DMS153 (cell line): ENCODE results near the gene DRG2.
A peak's percentile ranks its signal among the peaks of the same experiment; 100 is the strongest.

ENCODE experiments used
- DNase-seq: peaks from one replicate; lab custom pipeline; 2025; lab: John Stamatoyannopoulos, UW

The DRG2 gene, protein sequence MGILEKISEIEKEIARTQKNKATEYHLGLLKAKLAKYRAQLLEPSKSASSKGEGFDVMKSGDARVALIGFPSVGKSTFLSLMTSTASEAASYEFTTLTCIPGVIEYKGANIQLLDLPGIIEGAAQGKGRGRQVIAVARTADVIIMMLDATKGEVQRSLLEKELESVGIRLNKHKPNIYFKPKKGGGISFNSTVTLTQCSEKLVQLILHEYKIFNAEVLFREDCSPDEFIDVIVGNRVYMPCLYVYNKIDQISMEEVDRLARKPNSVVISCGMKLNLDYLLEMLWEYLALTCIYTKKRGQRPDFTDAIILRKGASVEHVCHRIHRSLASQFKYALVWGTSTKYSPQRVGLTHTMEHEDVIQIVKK

DNA sequence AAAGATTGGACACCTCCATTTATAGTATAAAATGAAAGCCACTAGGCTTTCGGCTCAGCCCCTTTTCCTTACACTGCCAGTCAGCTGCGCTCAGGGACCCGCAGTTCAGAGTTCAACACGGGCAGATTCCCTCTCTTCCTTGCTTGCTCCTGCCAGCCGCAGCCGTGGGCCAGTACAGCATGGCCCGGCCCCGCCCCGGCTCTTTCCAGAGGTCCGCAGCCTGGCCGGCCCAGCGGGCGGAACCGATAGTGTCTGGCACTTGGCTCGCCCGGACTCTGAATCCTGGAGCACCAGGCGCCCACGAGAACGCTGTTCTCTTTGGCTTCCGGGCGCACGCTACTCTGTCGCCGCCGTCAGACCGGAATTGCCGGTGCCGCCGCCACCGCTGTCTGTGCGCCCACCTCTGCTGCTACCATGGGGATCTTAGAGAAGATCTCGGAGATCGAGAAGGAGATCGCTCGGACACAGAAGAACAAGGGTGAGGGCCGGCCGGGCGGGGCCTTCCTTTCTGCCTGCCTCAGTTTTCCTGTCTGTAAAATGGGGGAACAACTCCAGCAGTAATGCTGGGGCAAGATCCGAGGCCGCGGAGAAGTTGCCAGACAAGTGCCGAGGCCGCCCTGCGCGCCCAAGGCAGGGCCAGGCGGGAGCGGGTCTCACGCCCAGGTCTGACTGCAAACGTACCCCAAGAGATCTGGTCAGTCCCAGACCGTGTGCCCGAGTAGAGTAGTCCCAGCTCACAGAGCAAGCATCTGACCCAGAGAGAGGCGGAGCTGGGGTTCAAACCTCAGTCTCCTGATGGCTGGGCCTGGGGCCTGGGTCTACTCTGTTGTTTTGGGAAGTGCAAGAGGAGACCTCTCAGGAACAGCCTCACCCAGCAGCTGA is at the start of gene DRG2:
Gene DRG2 (plus strand): TSS at position 339 of the 882 bp plus-strand sequence. CDS start 76 bp downstream, at position 415.
- DNase-seq = peak; percentile 53

DNA sequence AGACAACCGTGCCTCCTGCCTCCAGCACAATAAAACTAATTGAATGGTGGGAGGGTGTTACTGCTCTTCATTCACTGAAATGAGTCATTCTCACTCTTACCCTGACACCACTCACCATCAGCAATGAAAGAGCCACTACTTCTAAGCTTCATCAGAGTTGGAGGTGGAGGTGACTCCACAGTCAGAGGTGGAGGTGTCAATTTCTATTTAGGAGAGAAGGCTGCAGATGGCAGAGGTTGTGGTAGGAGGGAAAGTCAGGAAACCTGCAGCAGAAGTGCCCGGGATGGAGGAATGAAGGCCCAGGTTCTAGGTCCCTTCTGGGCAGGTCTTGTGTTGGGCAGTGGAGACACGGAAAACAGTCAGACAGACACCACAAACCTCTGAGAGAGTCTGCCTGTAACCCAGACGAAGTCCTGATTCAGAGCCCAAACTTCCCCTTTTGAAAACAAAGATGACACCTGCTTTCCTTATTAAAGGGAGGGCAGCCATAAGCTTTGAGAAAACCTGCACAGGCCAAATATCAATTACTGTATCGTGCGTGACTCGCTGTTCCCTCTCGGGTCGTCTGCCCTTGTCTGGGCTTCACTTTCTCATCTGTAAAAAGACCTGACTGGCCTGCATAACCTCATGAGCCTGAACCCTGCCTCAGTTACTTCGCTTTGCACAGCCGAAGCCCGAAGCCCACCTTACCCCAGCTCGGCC is 49.4 kb upstream of the DRG2 start:
- DNase-seq = no peak

DNA sequence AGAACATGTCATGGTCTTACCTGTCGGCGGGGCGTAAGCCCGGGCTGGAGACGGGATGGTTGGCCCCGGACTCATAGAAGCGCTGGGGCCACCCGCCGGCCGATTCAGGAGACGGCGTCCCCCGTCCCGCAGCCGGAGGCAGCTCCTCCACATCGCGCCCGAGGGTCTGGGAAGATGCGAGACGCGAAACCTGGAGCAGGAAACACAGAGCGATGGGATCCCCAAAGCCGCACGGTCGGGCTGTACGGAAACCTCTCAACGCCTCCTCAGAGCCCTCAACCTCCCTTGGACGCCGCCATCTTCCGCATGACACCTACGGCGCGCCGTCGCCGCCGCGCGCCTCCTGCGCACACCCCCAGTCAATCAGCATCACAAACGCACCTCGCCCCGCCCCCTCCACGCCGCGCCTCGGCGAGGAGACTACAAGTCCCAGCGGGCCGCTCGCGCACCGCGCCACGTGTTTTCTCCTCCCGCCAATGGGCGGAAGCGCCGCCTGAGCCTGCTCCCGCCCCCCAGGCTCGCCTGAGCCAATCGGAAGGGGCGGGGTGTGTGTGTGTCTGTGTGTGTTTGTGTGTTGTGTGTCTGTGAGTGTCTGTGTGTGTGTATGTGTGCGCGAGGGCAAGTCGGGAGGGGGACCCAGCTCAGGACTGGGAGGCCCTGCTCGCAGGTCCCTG is 48.8 kb upstream of the DRG2 start, which contains the start of the genes ATPAF2 and GID4:
Gene ATPAF2 (minus strand): TSS at position 308 of the 674 bp plus-strand sequence. CDS start 155 bp downstream, at position 153.
Gene GID4 (plus strand): TSS at position 548 of the 674 bp plus-strand sequence. CDS start 57 bp downstream, at position 605.
- peak; percentile 87 for DNase-seq

DNA sequence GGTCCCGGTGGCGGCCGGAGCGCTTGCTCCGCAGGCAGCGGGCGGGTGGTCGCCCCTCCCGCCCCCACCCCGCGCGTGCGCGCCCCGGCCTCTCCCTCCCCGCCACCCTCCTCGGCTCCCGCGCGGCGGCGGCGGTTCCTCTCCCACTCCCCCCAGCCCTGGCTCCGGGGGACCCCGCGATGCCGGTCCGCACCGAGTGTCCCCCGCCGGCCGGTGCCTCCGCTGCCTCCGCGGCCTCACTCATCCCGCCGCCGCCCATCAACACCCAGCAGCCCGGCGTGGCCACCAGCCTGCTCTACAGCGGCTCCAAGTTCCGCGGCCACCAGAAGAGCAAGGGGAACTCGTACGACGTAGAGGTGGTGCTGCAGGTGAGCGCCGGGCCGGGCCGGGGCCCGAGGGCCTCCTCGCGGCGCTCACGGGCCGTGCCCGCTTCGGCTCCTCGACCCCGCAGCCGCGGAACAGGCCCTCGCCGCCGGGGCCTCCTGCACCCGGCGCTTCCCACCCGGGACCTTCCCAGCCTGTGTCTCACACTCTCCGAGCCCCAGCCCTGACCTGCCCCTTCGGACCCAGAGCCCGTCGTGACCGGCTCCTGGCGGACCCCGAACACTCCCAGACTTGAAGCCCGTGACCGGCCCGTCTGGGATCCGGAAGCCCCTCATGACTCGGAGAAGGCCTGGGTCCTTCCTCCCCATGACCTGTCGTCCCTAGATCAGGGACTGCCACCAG is 48.0 kb upstream of the DRG2 start:
- no peak for DNase-seq

DNA sequence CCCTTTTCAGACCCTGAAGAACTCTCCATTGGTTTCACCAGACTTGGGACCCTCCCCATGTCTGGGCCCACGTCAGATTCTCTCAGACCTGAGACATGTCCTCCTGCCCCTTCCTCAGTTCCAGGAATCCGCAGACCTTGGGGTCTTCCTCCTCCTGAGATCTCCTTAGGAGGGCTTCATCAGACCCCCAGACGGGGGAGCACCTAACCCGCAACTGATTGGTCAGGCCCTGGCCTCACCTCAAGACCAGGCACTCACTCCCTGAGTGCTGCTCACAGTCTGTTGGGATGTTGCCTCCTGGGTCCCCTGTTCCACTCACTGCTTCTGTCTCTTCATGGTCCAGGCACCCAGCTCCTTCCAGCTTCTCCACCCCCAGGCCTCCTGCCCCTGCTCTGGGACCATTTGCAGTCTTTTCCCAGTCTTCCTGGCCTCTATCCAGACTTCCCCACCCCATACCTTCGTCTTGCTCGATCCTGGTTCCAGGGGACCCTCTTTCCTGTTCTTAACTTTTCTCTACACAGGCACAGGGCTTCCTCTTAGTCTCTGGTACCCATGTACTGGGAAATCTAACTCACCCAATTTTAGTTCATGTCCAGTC is 47.4 kb upstream of the DRG2 start:
- DNase-seq = no peak

DNA sequence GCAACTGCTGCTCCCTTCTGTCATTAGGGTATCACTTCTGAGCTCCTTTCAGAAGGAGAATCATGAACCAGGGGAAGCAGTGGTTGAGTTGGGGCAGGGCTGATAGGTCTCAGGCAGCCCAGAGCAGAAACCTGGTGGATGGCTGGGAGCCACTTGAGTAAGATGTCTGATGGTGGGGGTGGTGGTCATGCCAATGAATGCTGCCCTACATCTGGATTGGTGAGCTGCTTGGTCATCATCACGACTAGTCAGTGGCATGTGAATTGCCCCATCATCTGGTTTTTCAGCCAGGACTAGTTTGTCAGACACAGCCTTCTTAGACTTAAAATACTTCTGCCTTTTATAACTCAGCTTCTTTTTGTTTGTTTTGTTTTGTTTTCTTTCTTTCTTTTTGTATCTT is 46.0 kb upstream of the DRG2 start:
- no peak for DNase-seq

DNA sequence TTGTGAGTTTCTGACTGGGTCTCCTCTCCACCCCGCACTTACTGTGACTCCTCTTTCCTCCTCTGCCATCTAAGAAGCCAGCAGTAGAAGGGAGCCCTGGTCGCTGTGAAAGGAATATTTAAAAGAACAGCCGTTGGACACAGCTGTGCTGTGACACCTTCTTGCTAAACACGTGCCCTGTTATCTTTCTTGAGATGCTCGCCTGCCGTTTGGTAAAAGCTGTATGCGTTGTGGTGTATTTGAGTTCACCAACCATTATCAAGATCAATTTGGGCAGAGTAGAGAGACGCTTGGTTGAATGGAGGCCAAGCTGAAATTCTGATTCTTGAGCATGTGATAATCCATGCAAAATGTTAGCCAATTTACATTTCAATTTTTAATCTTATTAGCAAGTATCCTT is 44.8 kb upstream of the DRG2 start:
- DNase-seq = no peak

DNA sequence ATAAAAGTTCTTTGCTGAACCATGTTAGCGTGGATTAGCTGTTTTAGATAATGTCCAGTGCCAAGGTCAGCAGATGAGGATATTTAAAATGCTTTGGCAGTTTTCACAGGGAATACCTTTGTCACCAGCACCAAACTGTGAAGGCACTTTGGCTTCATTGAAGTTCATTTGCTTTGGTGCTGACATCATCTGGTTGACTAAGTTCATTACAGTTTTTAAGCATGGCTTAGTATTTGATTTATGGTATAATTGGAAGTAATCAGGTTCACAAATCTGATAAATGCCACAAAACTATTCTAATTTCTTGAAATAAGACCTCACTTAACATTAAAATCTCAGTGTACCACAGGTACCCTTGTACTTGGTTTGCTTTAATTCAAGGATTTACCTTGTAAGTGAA is 44.3 kb upstream of the DRG2 start:
- no peak for DNase-seq

DNA sequence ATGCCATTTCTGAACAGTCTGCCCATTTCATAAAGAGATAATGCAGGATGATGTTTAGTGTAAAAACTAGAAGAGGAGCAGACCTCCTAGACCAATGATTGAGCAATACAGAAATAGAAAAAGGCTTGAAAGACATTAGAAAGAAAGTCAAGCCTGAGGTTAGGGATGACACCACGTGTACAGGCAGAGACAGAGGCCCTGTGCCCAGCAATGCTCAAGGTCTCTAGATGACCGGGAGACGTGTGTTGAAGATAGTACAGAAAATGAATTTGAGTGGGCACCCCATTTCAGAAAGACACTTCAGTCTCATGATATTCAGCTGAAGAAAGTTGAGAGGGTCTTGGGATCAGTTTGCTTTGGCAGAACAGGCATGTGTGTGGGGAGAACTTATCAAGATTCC is 43.1 kb upstream of the DRG2 start:
- no peak for DNase-seq

DNA sequence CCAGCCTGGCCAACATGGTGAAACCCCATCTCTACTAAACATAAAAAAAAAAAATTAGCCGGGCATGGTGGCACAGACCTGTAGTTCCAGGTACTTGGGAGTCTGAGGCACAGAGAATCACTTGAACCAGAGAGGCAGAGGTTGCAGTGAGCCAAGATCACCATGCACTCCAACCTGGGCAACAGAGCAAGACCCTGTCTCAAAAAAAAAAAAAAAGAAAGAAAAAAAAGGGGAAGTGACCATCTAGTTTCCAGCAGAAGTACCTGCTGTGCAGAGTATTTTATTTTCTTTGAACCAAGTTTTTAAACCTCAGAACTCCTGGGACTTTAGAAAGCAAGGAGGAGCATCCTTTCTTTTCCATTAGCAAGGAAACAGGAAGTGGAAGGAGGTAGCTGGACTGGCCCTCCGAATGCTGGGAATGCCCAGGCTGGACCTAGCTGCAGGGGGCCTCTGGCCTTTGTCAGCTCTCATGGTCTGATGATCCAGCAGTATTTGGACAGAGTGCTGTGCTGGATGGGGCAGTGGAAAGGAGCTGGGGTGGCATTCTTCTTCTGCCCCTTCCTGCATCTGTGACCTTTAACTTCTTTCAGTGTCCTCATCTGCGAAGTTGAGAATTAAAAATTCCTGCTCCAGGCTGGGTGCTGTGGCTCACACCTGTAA is 41.9 kb upstream of the DRG2 start:
- no peak for DNase-seq

DNA sequence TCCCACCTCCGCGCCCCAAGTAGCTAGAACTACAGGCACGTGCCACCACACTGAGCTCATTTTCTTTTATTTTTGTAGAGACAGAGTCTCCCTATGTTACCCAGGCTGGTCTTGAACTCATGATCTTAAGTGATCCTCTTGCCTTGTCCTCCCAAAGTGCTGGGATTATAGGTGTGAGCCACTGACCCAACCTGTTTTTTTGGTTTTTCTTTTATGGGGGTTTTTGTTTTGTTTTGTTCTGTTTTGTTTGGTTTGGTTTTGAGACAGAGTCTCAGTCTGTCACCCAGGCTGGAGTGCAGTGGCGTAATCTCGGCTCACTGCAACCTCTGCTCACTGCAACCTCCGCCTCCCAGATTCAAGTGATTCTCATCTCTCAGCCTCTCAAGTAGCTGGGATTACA is 32.2 kb upstream of the DRG2 start:
- no peak for DNase-seq

DNA sequence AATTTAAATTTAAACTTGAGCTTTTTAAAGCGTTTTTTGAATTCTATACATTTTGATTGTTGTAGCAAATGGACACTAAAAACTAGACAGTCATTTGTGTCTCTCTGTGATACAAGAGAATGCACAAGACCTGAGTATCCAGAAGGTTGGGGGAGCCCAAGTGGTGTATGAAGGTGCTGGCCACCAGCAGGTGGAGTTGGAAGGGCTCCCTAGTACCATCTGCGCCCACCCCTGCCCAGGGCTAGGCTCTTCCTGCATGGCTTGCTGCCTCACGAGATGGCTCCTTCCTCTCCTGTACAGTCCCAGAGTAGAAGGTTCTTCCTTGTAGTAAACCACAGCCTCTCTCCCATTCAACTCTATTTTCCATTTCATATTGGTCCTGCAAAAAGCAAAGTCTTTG is 31.5 kb upstream of the DRG2 start:
- no peak for DNase-seq

DNA sequence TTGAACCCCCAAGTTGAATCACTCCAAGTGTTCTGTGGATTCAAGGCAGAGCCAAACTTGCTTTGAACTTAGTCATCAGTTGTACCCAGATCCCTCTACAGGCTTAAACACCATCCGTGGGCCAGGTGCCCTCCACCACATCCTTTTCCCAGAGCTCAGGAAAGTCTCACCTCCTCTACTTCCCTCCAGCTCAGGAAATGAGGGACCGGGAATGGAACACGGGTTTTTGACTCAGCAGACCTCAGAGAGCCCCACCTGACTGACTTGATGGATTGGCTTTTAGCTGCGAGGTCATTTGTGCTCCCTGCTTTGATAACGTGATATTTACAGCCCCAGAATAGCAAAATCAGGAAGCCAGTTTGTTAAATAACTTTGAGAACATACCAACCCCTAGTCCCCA is 28.5 kb upstream of the DRG2 start:
- no peak for DNase-seq

DNA sequence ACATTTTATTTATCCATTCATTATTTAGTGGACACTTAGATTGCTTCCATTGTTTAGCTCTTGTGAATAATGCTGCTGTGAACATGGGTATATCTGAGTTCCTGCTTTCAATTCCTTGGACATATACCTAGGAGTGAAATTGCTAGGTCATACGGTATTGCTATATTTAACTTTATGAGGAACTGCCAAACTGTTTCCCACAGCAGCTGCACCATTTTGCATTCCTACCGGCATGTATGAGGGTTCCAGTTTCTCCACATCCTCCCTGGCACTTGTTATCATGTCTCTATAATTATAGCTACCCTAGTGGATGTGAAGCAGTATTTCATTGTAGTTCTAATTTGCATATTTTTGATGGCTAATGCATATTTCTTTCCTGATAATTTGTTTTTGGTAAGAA is 23.7 kb upstream of the DRG2 start:
- DNase-seq = no peak

DNA sequence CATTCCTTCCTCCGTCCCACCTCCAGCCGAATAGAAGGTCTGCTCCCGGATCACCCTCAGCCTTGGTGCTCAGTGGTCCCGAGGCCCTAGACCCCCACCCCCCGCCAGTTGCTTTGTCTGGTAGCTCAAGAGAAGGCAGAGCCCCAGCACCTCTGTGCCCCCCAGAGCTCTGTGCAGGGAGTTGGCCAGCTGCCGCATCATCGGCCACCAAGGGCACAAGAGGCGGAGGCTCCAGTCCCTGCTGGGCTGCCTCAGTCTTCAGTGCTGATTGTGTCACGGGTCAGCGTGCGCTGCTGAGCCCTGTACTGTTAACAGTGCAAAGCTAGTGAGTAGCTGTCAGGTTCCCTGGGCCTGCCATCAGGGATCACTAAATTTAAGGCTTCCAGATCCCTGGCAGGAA is 22.2 kb upstream of the DRG2 start:
- no peak for DNase-seq

DNA sequence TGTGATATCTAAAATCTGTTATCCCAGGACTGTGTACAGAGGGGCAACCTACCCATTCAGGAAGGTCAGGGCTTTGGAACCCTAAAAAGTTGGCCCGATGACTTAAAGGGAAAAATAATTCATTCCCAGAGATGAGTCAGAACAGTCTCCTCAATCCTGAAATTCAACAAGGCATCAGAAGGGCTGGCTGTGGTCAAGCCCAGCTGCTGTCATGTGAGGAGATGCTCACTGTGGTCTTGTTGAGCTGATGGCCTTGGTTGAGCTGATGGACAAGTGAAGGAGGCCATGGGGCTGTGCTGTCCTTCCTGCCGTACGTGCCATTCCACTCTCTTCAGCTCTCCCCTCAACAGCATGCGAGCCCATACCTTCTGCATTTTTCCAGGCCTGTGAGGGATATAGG is 20.9 kb upstream of the DRG2 start:
- DNase-seq = no peak

DNA sequence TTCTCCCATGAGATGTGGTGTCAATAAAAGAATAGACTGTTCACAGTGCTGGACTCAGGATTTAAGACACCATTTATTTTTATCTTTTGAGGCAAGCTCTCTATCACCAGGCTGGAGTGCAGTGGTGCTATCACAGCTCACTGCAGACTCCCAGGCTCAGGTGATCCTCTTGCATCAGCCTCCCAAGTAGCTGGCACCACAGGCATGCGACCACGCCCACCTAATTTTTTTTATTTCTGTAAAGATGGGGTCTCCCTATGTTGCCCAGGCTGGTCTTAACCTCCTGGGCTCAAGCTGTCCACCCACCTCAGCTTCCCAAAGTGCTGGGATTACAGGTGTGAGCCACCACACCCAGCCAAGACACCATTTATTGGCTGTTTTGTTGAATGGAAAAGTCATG is 18.6 kb upstream of the DRG2 start:
- no peak for DNase-seq

DNA sequence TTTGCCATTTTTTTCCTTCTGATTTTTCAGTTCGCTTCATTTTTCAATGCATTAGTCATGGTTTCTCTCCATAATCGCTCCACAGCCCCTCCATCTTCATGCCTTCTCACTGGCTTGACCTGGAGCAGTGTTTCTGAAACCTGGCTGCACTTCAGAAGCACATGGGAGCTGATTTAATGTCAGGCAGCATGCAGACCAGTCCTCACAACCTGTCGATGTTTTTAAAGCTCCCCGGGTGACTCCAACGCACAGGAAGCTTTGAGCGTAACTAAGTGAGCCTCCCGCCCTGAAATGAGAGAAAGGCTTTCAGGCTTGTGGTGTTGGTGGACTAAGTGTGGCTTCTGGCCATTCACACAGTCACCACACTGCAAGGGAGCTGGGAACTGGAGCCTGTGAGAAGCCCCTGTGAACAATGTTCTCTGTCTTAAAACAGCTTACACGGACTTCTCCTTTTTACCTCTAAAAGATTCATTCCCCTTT is 16.8 kb upstream of the DRG2 start:
- no peak for DNase-seq

DNA sequence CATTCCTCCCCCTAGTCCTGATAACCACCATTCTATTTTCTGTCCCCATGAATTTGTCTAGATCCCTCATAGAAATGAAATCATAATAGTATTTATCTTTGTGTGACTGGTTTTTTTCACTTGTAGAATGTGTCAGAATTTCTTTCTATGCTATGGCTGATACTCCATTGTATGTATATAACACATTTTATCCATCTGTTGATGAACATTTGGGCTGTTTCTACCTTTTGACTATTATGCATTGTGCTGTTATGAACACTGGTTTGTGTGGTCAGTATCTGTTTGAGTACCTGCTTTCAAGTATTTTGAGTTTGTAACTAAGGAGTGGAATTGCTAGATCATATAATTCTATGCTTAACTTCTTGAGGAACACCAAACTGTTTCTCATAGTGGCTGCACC is 16.0 kb upstream of the DRG2 start:
- DNase-seq = no peak
